Liver (tissue), 9 donors: ENCODE results near the gene LRRC8B. TPM values are rescaled to one million over a fixed set of nuclear protein-coding genes. Genes with fewer than 3 reads are reported as not detected.
A peak's percentile ranks its signal among the peaks of the same experiment; 100 is the strongest.

Source experiments
- DNase-seq: peaks from one replicate; pipeline ENCODE4 v3.0.0-alpha.2; 2017; ENCODE audit warnings: low spot score
- H3K27ac ChIP-seq, 2 donors: one replicate each; pipeline ENCODE4 v1.7.0; 2013; ENCODE audit warnings: inconsistent platforms in 2 of 2, low read length in 2 of 2, control low read depth in 1 of 2, low read depth in 1 of 2, mild to moderate bottlenecking in 1 of 2
- H3K27me3 ChIP-seq, 4 donors: one replicate each; pipeline versions ENCODE4 v1.6.1 to v1.7.0; 2013; ENCODE audit warnings: low read length in 3 of 4, inconsistent platforms in 1 of 4, mild to moderate bottlenecking in 1 of 4, moderate library complexity in 1 of 4; ENCODE audit not compliant: control insufficient read depth in 4 of 4, insufficient read depth in 4 of 4
- H3K36me3 ChIP-seq, 4 donors: one replicate each; pipeline versions ENCODE4 v1.6.1 to v1.7.0; 2013; ENCODE audit warnings: low read length in 3 of 4, mild to moderate bottlenecking in 3 of 4, low read depth in 1 of 4, moderate library complexity in 1 of 4; ENCODE audit not compliant: control insufficient read depth in 4 of 4, insufficient read depth in 3 of 4
- H3K4me1 ChIP-seq, 4 donors: one replicate each; pipeline versions ENCODE4 v1.6.1 to v1.7.0; 2013; ENCODE audit warnings: low read length in 3 of 4, mild to moderate bottlenecking in 3 of 4, moderate library complexity in 1 of 4; ENCODE audit not compliant: control insufficient read depth in 4 of 4, insufficient read depth in 4 of 4
- H3K4me3 ChIP-seq, 3 donors: one replicate each; pipeline versions ENCODE4 v1.6.1 to v1.7.0; 2013; ENCODE audit warnings: low read length in 3 of 3, control low read depth in 1 of 3, low read depth in 1 of 3, mild to moderate bottlenecking in 1 of 3
- H3K9ac ChIP-seq, 2 donors: one replicate each; pipeline ENCODE4 v1.7.0; 2013; ENCODE audit warnings: low read length in 2 of 2, mild to moderate bottlenecking in 2 of 2, moderate library complexity in 2 of 2, control low read depth in 1 of 2, low read depth in 1 of 2
- H3K9me3 ChIP-seq, 4 donors: one replicate each; pipeline versions ENCODE4 v1.6.1 to v1.7.0; 2013; ENCODE audit warnings: low read length in 3 of 4; ENCODE audit not compliant: control insufficient read depth in 4 of 4
- ATF3 ChIP-seq: IDR thresholded peaks from 2 replicates; pipeline ENCODE4 v1.6.1; 2016; ENCODE audit warnings: antibody characterized with exemption
- CTCF ChIP-seq: fragments of 150-350 bp; IDR thresholded peaks from 2 replicates; pipeline ENCODE4 v1.5.1; 2017; ENCODE audit warnings: improper control_type of control experiment, low read depth, low read length; ENCODE audit not compliant: missing input control
- EGR1 ChIP-seq, 2 donors: IDR thresholded peaks; 2 replicates each; pipeline ENCODE4 v1.6.1; 2016 to 2018; ENCODE audit warnings: antibody characterized with exemption in 2 of 2, low read depth in 2 of 2
- FOXA1 ChIP-seq: IDR thresholded peaks from 2 replicates; pipeline ENCODE4 v1.6.1; 2016; ENCODE audit warnings: antibody characterized with exemption
- FOXA2 ChIP-seq: IDR thresholded peaks from 2 replicates; pipeline ENCODE4 v1.6.1; 2016; ENCODE audit warnings: antibody characterized with exemption
- GABPA ChIP-seq, 2 donors: IDR thresholded peaks in 1 of 2; conservative IDR thresholded peaks in 1 of 2; 2 replicates each; pipeline ENCODE4 v1.6.1; 2016; ENCODE audit warnings: antibody characterized with exemption in 2 of 2, mild to moderate bottlenecking in 1 of 2, moderate library complexity in 1 of 2
- HNF4A ChIP-seq, 2 donors: conservative IDR thresholded peaks; 2 replicates each; pipeline ENCODE4 v1.6.1; 2016; ENCODE audit warnings: antibody characterized with exemption in 2 of 2, mild to moderate bottlenecking in 2 of 2
- HNF4G ChIP-seq: IDR thresholded peaks from 2 replicates; pipeline ENCODE4 v1.6.1; 2016; ENCODE audit warnings: antibody characterized with exemption
- JUND ChIP-seq, 2 donors: IDR thresholded peaks; 2 replicates each; pipeline ENCODE4 v1.6.1; 2016; ENCODE audit warnings: antibody characterized with exemption in 2 of 2
- MAX ChIP-seq: IDR thresholded peaks from 2 replicates; pipeline ENCODE4 v1.6.1; 2016; ENCODE audit warnings: antibody characterized with exemption
- NR2F2 ChIP-seq: IDR thresholded peaks from 2 replicates; pipeline ENCODE4 v1.6.1; 2016; ENCODE audit warnings: antibody characterized with exemption
- RAD21 ChIP-seq, 2 donors: IDR thresholded peaks; 2 replicates each; pipeline ENCODE4 v1.6.1; 2016; ENCODE audit warnings: antibody characterized with exemption in 2 of 2, mild to moderate bottlenecking in 2 of 2
- REST ChIP-seq: IDR thresholded peaks from 2 replicates; pipeline ENCODE4 v1.6.1; 2016; ENCODE audit warnings: antibody characterized with exemption, mild to moderate bottlenecking
- RXRA ChIP-seq, 2 donors: IDR thresholded peaks; 2 replicates each; pipeline ENCODE4 v1.6.1; 2017 to 2018; ENCODE audit warnings: antibody characterized with exemption in 2 of 2, mild to moderate bottlenecking in 1 of 2
- SP1 ChIP-seq: IDR thresholded peaks from 2 replicates; pipeline ENCODE4 v1.6.1; 2018; ENCODE audit warnings: antibody characterized with exemption, mild to moderate bottlenecking
- TAF1 ChIP-seq: conservative IDR thresholded peaks from 2 replicates; pipeline ENCODE4 v1.6.1; 2016; ENCODE audit warnings: antibody characterized with exemption, mild to moderate bottlenecking
- YY1 ChIP-seq: IDR thresholded peaks from 2 replicates; pipeline ENCODE4 v1.6.1; 2016; ENCODE audit warnings: antibody characterized with exemption, mild to moderate bottlenecking
- ZBTB33 ChIP-seq: IDR thresholded peaks from 2 replicates; pipeline ENCODE4 v1.6.1; 2016; ENCODE audit warnings: antibody characterized with exemption
- WGBS: extraction: QIAGEN DNeasy Blood & Tissue Kit; methylation state at CpG from one replicate; pipeline ENCODE4 v1.1.7; 2013; 5-methylcytosine and 5-hydroxymethylcytosine counted together
- polyA plus RNA-seq, 2 donors: library from polyadenylated mRNA; stranded (reverse) in 1 of 2; unstranded in 1 of 2; fragments of 200-250 nt in 1 of 2; fragments of >200 nt in 1 of 2; fragmentation: Nextera tagmentation in 1 of 2; extraction: Ambion mirVana in 1 of 2; gene quantifications; one replicate each; pipeline versions ENCODE4 v1.2.1 to v1.2.3, GENCODE V29; 2013 to 2015
- total RNA-seq, 2 donors: library from RNA; depleted of rRNA; stranded (reverse); fragments of >200 nt; gene quantifications; one replicate each; pipeline ENCODE4 v1.2.3, GENCODE V29; 2014
- donor health status: healthy.
- donor health status: healthy.
- donor health status: healthy.
- donor health status: healthy.
- donor health status: healthy.

Gene LRRC8B
- 1 to 10 TPM; 2.6 to 4.3 TPM for total RNA-seq
- polyA plus RNA-seq = 1 to 10 TPM; 1.2 to 2.5 TPM

- no peak for TF ChIP-seq HNF4G
- no peak for TF ChIP-seq FOXA2
- no peak for TF ChIP-seq RAD21 (IDR thresholded peaks at IDR 0.05)
- TF ChIP-seq SP1 = no peak
- TF ChIP-seq REST = peak; percentile 45
- TF ChIP-seq YY1 = peak; percentile 68
- TF ChIP-seq ZBTB33 = no peak
- no peak for TF ChIP-seq RXRA (IDR thresholded peaks at IDR 0.05)
- TF ChIP-seq GABPA (IDR thresholded peaks at IDR 0.05 in 1 of 2, conservative IDR thresholded peaks at IDR 0.05 in 1 of 2) = no peak
- TF ChIP-seq JUND (IDR thresholded peaks at IDR 0.05) = no peak
- no peak for TF ChIP-seq FOXA1
- no peak for TF ChIP-seq EGR1 (IDR thresholded peaks at IDR 0.05; ENCODE audit: low read depth in 2 of 2)
- TF ChIP-seq NR2F2 = no peak
- no peak for TF ChIP-seq TAF1
- peak; percentile 24 for TF ChIP-seq MAX
- TF ChIP-seq ATF3 = no peak
- no peak for TF ChIP-seq HNF4A (conservative IDR thresholded peaks at IDR 0.05)
- TF ChIP-seq CTCF = no peak
- peak within 1 kb of the TSS; percentile 78 to 91 for H3K27ac ChIP-seq
- peaks cover 0 to 3% (median 0%) of the 10 kb centered on the region in 4 donors for H3K4me1 ChIP-seq
- no peaks in the 10 kb centered on the region for H3K36me3 ChIP-seq
- no peaks in the 10 kb centered on the region for H3K27me3 ChIP-seq
- H3K9ac ChIP-seq = peak within 1 kb of the TSS; percentile 25 to 79
- DNase-seq = peak; percentile 87
- H3K4me3 ChIP-seq = peak within 1 kb of the TSS; percentile 74 to 94 (median 74)
- H3K9me3 ChIP-seq = no peaks in the 10 kb centered on the region
- WGBS = 1% methylated on average over 85 of the region's 85 CpGs
These were observed at the start of gene LRRC8B for GRCh38 chr1:89524369-89525168. LRRC8B (plus strand) TSS chr1:89524829; CDS start chr1:89582651, 57,822 bp downstream.
